Spinal cord (tissue), 10 donors: ENCODE results near the gene ZSCAN9. TPM values are rescaled to one million over a fixed set of nuclear protein-coding genes. Genes with fewer than 3 reads are reported as not detected.

Source experiments
- DNase-seq, 6 donors: peaks; one replicate each; pipeline versions ENCODE4 v3.0.0 to v3.0.0-alpha.2; 2013 to 2015; ENCODE audit warnings: low spot score in 6 of 6, low read depth in 4 of 6
- H3K27ac ChIP-seq: one replicate; pipeline ENCODE4 v1.5.1; 2013; ENCODE audit warnings: low read depth, low read length, control low read depth
- H3K27me3 ChIP-seq: one replicate; pipeline ENCODE4 v1.6.1; 2013; ENCODE audit warnings: low read length; ENCODE audit not compliant: control insufficient read depth, insufficient read depth
- H3K36me3 ChIP-seq: one replicate; pipeline ENCODE4 v1.6.1; 2013; ENCODE audit warnings: low read length; ENCODE audit not compliant: control insufficient read depth, insufficient read depth
- H3K4me1 ChIP-seq: one replicate; pipeline ENCODE4 v1.6.1; 2013; ENCODE audit warnings: low read length; ENCODE audit not compliant: control insufficient read depth, insufficient read depth
- H3K4me3 ChIP-seq: one replicate; pipeline ENCODE4 v1.5.1; 2013; ENCODE audit warnings: low read depth, low read length, control low read depth
- H3K9me3 ChIP-seq: one replicate; pipeline ENCODE4 v1.6.1; 2013; ENCODE audit warnings: low read length; ENCODE audit not compliant: control insufficient read depth, insufficient read depth
- WGBS: methylation state at CpG from one replicate; pipeline ENCODE4 v1.1.5; 2013; ENCODE audit warnings: missing lambda C conversion rate; ENCODE audit not compliant: insufficient coverage; 5-methylcytosine and 5-hydroxymethylcytosine counted together
- long read RNA-seq, 4 donors: transcript quantifications; one replicate each; lab custom pipeline, GENCODE V29; 2026
- polyA plus RNA-seq, 2 donors: library from polyadenylated mRNA; unstranded; fragments of 120-200 nt; gene quantifications; one replicate each; pipeline ENCODE4 v1.2.1, GENCODE V29; 2013; ENCODE audit not compliant: insufficient read length in 2 of 2
- total RNA-seq, 2 donors: library from RNA; depleted of rRNA in 1 of 2; stranded (reverse); fragments of 120-200 nt in 1 of 2; fragments of >200 nt in 1 of 2; gene quantifications; one replicate each; pipeline versions ENCODE4 v1.2.3 to v1.2.4, GENCODE V29; 2013 to 2014
- donor health status: healthy.

ZSCAN9 gene
- total RNA-seq (10 to 100 TPM; 16.6 to 26.0 TPM), polyA plus RNA-seq (10 to 100 TPM; 21.9 to 28.7 TPM)
- long read RNA-seq, donor 1, transcript ZSCAN9-203 (3 exons, 757 nt) = major isoform, 6 of 16 reads
- long read RNA-seq, donor 1, partial matches to known transcripts = 6 of 16 reads
- long read RNA-seq, donor 1, other reads (novel, unspliced or antisense) = 0 of 16 reads
- long read RNA-seq, donor 2, partial matches to known transcripts = 0 of 2 reads
- long read RNA-seq, donor 2, other reads (novel, unspliced or antisense) = 0 of 2 reads
- long read RNA-seq, donor 3, partial matches to known transcripts = 0 of 3 reads
- long read RNA-seq, donor 3, other reads (novel, unspliced or antisense) = 0 of 3 reads
- long read RNA-seq, donor 4, transcript ZSCAN9-203 (3 exons, 757 nt) = major isoform, 8 of 16 reads
- long read RNA-seq, donor 4, transcript ZSCAN9-201 (4 exons, 1,621 nt) = minor isoform, 5 of 16 reads
- long read RNA-seq, donor 4, partial matches to known transcripts = 0 of 16 reads
- long read RNA-seq, donor 4, other reads (novel, unspliced or antisense) = 0 of 16 reads

DNA sequence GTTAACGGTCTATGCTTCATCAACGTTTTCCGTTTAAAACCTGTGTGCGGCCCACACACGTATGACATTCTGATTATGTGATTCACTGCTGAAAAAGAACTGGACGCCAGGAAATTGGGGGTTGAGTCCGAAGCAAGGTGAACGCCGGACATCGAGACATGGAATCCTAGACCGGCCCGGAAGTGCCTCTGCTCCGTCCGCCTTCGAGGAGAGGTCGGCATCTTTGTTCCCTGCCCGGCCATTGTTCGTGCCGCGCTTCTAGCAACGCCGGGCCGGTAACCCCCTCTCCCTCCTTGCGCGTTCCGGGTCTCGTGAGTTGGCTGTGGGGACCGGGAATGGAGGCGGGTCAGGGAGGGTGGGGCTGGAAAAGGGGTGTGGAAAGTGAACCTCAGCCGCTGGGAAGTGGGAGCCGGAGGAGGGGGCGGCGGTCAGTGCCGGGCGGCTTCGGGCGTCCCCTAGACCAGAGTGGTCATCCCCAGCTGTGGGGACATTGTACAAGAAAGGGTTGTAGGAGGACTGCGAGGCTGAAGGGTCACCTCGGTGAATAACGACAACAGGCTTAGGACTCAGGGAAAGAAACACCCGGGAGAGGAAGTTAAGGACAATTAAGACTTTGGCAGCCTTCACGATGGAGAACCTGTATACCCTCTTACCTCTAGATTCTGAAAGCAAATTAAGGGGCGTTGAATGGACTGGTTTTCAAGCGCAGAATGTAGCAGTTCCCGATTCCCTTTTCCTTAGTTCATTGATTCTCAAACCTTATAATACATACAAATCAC, at the start of gene ZSCAN9:
TSS of gene ZSCAN9 (plus strand) at position 220 of the 779 bp plus-strand sequence. CDS start 1,810 bp downstream, outside the sequence.
- peaks cover 23% of the 10 kb centered on the region for H3K27me3 ChIP-seq
- peaks cover 18% of the 10 kb centered on the region for H3K36me3 ChIP-seq
- peaks cover 5% of the 10 kb centered on the region for H3K4me1 ChIP-seq
- peak within 1 kb of the TSS; percentile 57 for H3K27ac ChIP-seq
- peak; percentile 71 to 97 (median 78) for DNase-seq
- WGBS = 0% methylated on average over 33 of the region's 45 CpGs
- H3K9me3 ChIP-seq = no peaks in the 10 kb centered on the region
- H3K4me3 ChIP-seq = peak within 1 kb of the TSS; percentile 53

DNA sequence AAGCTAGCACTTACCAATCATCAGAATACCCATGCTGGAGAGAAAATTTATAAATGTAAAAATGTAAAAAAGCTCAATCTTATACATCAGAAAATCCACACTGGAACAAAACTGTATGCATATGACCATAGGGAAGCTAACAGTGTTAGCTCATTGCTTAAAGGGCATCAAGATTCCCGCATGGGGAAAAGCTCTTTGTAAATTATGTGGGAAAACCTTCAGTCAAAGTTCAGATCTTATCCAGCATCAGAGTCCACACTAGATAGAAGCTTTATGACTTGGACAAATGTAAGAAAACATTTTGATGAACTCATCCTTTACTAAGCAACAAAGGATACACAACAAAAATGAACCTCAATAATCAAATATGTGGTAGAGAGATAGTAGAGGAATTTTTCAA, 48.7 kb upstream of the ZSCAN9 start:
- no CpG with 5 or more reads among the region's 1 CpG for WGBS
- no peaks in the 10 kb centered on the region for H3K9me3 ChIP-seq
- no peak for DNase-seq
- no peaks in the 10 kb centered on the region for H3K4me1 ChIP-seq
- H3K27me3 ChIP-seq = no peaks in the 10 kb centered on the region
- no peak overlapping the region for H3K4me3 ChIP-seq
- H3K36me3 ChIP-seq = no peaks in the 10 kb centered on the region
- H3K27ac ChIP-seq = no peak overlapping the region

DNA sequence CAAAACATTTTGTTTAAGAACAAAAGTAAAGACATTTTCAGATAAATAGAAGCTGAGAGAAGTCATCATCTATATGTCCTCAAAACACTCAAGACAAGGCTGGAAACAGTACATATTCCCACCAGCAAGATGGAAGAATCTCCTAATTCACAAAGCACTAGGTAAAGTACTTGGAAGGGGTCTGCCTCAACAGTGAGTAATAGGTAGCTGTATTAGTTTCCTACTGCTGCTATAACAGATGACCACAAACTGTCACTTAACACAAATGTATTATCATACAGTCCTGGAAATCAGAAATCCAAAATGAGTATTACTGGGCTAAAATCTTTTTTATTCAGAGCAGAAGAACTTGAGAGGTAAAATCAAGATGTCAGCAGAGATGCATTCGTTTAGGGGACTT, 42.8 kb upstream of the ZSCAN9 start:
- H3K4me1 ChIP-seq = no peaks in the 10 kb centered on the region
- H3K27me3 ChIP-seq = no peaks in the 10 kb centered on the region
- H3K27ac ChIP-seq = no peak overlapping the region
- DNase-seq = no peak
- no peak overlapping the region for H3K4me3 ChIP-seq
- no CpG with 5 or more reads among the region's 1 CpG for WGBS
- no peaks in the 10 kb centered on the region for H3K36me3 ChIP-seq
- no peaks in the 10 kb centered on the region for H3K9me3 ChIP-seq

DNA sequence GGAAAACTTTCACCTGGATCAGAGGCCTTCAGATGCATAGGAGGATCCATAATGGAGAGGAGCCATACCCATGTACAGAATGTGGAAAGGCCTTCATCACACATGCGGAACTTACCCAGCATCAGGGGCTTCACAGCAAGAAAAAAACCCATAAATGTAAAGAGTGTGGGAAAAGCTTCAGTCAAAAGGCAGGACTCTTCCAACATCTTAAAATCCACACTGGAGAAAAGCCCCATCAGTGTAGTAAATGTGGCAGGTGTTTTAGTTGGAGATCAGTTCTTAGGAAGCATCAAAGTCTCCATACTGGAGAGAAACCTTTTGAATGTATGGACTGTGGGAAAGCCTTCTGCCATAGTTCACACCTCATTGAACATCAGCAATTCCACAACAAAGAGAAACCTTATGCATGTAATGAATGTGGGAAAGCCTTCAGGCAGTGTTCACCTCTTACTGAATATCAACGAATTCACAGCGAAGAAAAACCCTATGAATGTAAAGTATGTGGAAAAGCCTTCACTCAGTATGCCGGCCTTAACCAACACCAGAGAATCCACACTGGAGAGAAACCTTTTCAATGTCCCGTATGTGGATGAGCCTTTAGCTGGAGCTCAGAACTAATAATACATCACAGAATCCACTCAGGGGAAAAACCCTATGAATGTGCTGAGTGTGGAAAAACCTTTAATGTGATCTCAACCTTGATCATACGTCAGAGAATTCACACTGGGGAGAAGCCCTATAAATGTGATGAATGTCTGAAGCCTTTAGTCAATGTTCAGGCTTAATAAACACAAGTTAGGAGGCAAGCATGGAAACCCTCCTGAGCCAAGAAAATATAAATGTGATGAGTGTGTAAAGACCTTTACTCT, 36.7 kb upstream of the ZSCAN9 start:
- Histone ChIP-seq H3K36me3 (no peaks in the 10 kb centered on the region), H3K9me3 (peaks cover 6% of the 10 kb centered on the region), H3K4me3 (no peak overlapping the region), H3K4me1 (no peaks in the 10 kb centered on the region), H3K27ac (no peak overlapping the region), H3K27me3 (no peaks in the 10 kb centered on the region)
- no CpG with 5 or more reads among the region's 6 CpGs for WGBS
- no peak for DNase-seq

DNA sequence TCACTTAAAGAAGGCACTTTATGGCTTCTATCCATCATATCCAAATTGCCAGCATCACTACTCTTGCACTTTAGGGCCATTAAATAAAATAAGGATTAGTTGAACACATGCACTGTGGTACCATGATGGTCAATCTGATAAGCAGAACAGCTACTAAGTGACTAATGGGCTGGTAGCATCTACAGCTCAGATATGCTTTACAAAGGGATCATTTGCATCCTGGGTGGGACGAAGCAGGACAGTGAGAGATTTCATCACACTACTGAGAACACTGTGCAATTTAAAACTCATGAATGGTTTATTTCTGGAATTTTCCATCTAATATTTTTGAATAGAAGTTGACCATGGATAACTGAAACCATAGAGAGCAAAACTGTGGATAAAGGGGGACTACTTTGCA, 25.1 kb upstream of the ZSCAN9 start:
- Histone ChIP-seq H3K27me3 (peaks cover 17% of the 10 kb centered on the region), H3K27ac (no peak overlapping the region), H3K4me3 (no peak overlapping the region), H3K4me1 (no peaks in the 10 kb centered on the region), H3K9me3 (no peaks in the 10 kb centered on the region), H3K36me3 (no peaks in the 10 kb centered on the region)
- no CpG with 5 or more reads among the region's 1 CpG for WGBS
- DNase-seq = no peak

DNA sequence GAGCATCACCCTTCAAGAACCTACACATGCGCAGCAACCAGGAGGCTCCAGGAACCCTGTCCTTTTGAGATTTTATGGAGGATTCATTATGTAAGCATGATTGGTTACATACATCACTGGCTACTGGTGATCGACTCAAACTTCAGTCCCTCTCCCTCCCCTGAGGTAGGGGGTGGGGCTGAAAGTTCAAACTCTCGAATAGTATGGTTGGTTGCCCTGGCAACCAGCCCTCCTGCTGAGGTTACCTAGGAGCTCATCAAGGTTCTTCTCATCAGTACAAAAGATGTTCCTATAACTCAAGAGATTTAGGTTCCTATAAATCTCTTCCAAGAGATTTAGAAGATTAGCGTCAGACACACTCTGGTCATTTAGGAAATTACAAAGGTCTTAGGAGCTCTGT, 21.9 kb upstream of the ZSCAN9 start:
- peaks cover 9% of the 10 kb centered on the region for H3K4me1 ChIP-seq
- H3K27ac ChIP-seq = no peak overlapping the region
- no CpG with 5 or more reads among the region's 4 CpGs for WGBS
- peaks cover 46% of the 10 kb centered on the region for H3K27me3 ChIP-seq
- no peak overlapping the region for H3K4me3 ChIP-seq
- no peaks in the 10 kb centered on the region for H3K36me3 ChIP-seq
- H3K9me3 ChIP-seq = no peaks in the 10 kb centered on the region
- no peak for DNase-seq

DNA sequence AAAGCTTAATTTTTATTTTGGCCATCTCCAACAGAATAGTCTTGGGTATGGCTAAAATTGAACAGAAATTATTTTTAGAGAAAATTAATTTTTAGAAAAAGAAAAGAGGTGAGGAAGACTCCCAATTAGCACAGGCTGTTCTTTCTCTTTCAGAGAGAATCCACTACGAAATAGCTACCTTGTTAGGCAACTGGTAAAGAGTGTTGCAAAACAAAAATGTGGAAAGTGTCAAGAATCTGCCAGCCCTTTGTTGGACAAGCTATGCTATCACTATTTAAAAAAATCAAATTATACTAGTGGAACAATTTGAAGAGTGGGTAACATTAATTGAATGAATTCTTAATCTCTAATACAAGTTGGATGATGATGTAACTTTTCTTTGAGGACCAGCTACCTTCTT, 19.2 kb upstream of the ZSCAN9 start:
- peaks cover 60% of the 10 kb centered on the region for H3K27me3 ChIP-seq
- DNase-seq = no peak
- no peak overlapping the region for H3K27ac ChIP-seq
- no peaks in the 10 kb centered on the region for H3K36me3 ChIP-seq
- no peaks in the 10 kb centered on the region for H3K9me3 ChIP-seq
- WGBS = no CpG with 5 or more reads among the region's 1 CpG
- no peak overlapping the region for H3K4me3 ChIP-seq
- H3K4me1 ChIP-seq = peaks cover 10% of the 10 kb centered on the region

DNA sequence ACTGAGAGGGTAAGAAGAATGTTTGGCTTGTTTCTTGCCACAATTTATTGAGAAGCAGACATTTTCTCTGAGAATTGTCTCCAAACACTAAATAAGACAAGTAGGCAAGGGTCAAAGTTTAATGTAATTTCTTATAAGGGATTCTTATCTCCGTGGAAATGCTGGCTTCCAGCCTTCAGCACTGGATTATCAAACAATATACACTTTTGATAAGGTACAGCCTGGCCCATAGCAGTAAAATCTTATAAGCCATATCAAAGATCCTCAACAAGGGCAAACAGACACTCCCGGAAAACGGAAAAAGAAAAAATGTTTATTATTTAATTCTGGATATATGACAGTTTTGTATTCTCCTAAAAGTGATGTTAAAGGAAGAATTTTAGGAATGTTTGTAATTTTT, 18.5 kb upstream of the ZSCAN9 start:
- no CpG with 5 or more reads among the region's 3 CpGs for WGBS
- Histone ChIP-seq H3K36me3 (no peaks in the 10 kb centered on the region), H3K27ac (no peak overlapping the region), H3K4me1 (peaks cover 10% of the 10 kb centered on the region), H3K27me3 (peaks cover 66% of the 10 kb centered on the region), H3K9me3 (no peaks in the 10 kb centered on the region), H3K4me3 (no peak overlapping the region)
- DNase-seq = no peak

DNA sequence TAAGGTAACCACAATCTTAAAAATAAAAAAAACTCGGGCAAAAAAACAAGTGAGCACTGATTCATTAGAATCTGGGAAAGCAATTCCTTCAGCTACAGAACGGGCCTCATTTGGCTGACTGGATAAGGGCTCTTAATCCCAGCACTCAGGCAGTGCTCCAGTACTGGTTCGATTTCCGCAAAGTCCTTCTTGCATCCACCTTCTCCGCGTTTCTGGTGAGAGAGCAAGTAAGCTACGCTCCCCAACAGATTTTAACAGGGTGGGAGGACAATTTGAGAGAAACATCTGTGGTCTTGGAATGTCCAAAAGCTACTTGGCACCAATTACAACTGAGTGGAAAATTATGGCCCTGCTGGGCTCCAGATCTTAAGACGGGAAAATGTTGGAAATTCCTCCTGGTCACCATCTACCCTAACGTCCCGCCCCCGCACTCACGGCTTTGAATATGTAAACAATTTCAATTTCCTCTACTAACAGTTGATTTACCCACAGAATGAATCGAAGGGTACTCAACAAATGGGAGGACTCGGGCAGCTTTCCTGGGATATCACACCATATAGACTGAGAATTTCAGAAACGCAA, 18.1 kb upstream of the ZSCAN9 start:
- Histone ChIP-seq H3K9me3 (no peaks in the 10 kb centered on the region), H3K27me3 (peaks cover 71% of the 10 kb centered on the region), H3K36me3 (no peaks in the 10 kb centered on the region), H3K4me3 (no peak overlapping the region), H3K27ac (no peak overlapping the region), H3K4me1 (peaks cover 14% of the 10 kb centered on the region)
- WGBS = 5% methylated on average over 11 of the region's 15 CpGs
- DNase-seq = peak in 2 of 6 donors; percentile 1 to 17
